Left kidney (tissue), 2 donors: ENCODE results near the gene PLAGL1. TPM values are rescaled to one million over a fixed set of nuclear protein-coding genes. Genes with fewer than 3 reads are reported as not detected.
A peak's percentile ranks its signal among the peaks of the same experiment; 100 is the strongest.

ENCODE experiments used
- DNase-seq: peaks from one replicate; pipeline ENCODE4 v3.0.0-alpha.2; 2013
- polyA plus RNA-seq: library from polyadenylated mRNA; unstranded; fragments of 120-200 nt; gene quantifications from one replicate; pipeline ENCODE4 v1.2.1, GENCODE V29; 2013; ENCODE audit not compliant: insufficient read length

Gene PLAGL1
- polyA plus RNA-seq, 1 donor: 124 TPM

- no peak for DNase-seq
These were observed 40.2 kb downstream of the PLAGL1 start for GRCh38 chr6:143967706-143968376.

GRCh38 chr6:143966312-143966711 lies 41.7 kb downstream of the PLAGL1 start:
- DNase-seq: no peak

DNA sequence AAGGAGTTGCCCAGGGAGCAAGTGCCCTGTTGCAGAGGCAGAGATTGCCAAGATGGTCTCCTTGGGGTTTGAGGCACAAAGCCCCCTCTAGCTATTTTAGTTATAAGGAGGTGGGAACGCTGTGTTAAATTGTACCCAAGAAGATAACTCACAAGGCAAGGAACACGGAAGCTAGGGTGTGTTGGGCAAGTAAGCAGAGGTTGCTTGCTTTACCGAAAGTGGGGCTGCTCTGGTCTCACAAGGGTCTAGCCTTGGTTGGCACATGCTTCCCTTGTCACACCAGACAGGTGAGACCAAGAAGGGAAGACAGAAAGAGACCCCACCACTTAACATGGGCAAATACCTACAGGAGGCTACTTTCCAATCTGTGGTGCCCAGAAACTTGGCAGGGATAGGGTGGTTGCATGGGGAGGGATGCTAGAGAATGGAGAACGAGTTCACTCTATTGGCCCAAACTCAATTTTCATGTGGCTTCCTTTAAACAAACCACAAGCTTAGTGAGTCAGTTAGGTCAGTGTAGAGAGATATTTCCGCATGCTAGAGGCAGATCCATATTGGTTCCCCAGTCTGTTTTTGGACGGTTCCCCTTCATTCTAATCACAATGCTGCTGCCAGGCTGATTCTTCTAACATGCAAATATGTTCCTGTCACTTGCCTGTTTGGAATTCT lies 42.4 kb downstream of the PLAGL1 start:
- no peak for DNase-seq

- no peak for DNase-seq
These were observed 43.4 kb downstream of the PLAGL1 start for GRCh38 chr6:143964674-143965081.

GRCh38 chr6:143963158-143963919 lies 44.7 kb downstream of the PLAGL1 start:
- DNase-seq: no peak

DNA sequence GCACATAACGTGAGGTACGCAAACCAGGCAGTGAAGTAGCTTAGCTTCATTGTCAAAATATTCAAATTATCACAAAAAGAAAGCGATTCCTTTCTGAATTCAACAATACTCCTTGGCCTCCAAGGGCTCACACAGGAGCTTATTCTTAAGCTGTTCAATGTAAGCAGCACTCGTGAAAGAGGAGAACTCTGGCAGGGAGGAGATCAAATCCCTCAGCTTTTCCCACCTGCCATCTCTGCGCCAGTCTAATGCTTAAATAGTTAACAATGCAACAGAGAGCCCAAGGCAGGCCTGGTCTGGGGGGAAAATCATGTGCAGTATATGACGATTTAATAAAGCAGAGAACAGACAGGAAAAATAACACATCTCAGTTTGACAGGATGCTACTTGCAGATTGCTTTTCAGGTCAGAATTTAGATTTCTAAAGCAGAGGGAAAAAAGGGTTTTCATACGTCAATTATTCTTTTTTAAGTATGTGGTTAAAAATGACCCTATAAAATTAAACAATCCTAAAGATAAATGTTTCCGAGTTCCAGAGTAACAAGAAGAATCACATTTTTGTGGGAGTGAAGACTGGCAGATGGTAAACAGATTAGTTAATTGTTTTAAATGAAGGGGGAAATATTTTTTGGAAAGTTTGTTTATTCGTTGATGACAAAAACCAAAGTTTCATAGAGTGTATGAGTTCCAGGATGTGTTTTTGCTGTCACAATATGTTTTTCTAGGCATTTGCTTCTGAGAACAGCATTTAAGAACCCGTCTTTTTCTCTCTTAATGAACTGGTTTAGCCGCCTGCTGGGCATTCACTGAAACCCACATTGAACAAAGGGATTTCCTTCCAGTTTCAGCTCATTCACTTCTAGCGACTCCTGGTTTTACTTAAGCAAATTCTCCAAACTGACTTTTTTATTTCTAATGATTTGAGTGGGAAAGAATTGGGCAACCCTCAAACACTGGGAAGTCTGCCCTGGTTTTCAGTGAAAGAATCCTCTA lies 45.9 kb downstream of the PLAGL1 start:
- peak; percentile 57 for DNase-seq

- DNase-seq: no peak
These were observed 47.0 kb downstream of the PLAGL1 start for GRCh38 chr6:143961066-143961465.

GRCh38 chr6:143959927-143960326 lies 48.1 kb downstream of the PLAGL1 start:
- no peak for DNase-seq

GRCh38 chr6:143958839-143959399 lies 49.1 kb downstream of the PLAGL1 start:
- DNase-seq: no peak

- DNase-seq: no peak
These were observed 50.3 kb downstream of the PLAGL1 start for GRCh38 chr6:143957679-143958274.

DNA sequence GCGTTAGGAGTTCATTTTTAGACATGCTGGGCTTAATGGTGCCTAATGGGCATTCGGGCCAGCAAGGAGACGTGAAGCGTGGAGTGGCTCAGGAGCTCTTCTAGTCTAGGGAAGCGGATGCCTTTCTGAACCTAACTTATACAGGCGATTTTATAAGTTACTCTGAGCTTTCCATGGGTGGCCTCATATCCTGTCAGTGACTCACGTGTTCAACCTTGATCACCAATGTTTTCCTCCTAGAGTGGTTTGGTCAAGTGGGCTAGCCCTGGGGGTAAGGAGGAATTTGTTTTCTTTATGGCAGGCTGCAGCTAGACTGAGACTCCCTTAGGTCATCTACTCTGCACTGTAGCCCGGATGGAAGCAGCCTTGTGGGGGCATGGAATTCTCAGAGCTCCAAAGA lies 52.1 kb downstream of the PLAGL1 start:
- DNase-seq: no peak

- DNase-seq: no peak
These were observed 54.1 kb downstream of the PLAGL1 start for GRCh38 chr6:143953922-143954321.

GRCh38 chr6:143952947-143953701 lies 54.9 kb downstream of the PLAGL1 start:
- DNase-seq: no peak

DNA sequence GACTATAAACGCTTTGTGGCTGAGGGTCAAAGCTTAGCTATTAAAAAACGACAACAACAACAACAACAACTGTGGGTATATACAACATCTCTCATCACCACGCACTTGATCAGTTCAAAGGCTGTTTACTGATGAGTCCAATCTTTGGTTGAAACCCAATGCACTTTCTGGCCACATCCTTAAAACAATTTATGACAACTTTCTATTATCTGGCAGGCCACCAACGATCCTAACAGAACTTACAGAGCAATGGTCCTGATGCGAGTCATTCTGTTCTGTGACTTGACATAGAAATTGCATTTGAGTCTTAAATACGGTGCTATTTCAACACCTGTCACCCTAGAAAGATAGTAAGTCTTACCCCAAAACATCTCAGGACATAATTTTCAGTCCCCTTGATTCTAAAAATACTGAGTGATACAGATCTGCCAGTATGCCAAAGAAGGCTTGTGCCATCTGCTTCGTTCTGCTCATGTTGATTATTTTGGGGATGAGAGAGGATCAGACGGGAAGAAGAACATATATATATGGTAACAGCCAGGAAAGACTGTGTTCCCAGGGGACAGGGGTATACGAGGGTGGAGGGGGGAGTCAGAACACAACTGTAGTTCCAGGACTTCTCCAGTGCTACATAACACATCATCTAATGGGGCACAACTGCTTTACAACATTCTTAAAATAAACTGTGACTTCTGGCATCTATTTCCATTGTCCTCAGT lies 55.8 kb downstream of the PLAGL1 start:
- DNase-seq: no peak

DNA sequence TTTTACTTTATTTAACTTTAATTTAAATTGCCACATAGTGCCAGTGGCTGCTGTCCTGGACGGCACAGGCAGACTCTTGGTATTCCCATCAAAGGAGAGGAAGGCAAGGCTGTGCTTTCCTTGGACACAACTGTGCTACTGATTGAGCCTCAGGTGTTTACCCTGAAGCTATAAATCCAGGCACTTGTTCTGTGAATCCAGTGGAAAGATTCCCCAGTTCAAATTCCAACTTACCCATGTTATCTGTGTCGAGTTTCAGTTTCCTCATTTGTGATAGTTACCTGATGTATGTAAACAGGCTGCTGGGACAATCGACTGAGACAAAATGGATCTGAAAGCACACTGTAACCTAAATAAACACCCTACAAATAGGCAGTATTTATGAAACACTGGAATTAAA lies 57.2 kb downstream of the PLAGL1 start:
- no peak for DNase-seq

GRCh38 chr6:143949962-143950361 lies 58.1 kb downstream of the PLAGL1 start:
- DNase-seq: no peak

GRCh38 chr6:143949535-143949934 lies 58.5 kb downstream of the PLAGL1 start:
- no peak for DNase-seq

GRCh38 chr6:143948208-143948607 lies 59.9 kb downstream of the PLAGL1 start:
- no peak for DNase-seq

DNA sequence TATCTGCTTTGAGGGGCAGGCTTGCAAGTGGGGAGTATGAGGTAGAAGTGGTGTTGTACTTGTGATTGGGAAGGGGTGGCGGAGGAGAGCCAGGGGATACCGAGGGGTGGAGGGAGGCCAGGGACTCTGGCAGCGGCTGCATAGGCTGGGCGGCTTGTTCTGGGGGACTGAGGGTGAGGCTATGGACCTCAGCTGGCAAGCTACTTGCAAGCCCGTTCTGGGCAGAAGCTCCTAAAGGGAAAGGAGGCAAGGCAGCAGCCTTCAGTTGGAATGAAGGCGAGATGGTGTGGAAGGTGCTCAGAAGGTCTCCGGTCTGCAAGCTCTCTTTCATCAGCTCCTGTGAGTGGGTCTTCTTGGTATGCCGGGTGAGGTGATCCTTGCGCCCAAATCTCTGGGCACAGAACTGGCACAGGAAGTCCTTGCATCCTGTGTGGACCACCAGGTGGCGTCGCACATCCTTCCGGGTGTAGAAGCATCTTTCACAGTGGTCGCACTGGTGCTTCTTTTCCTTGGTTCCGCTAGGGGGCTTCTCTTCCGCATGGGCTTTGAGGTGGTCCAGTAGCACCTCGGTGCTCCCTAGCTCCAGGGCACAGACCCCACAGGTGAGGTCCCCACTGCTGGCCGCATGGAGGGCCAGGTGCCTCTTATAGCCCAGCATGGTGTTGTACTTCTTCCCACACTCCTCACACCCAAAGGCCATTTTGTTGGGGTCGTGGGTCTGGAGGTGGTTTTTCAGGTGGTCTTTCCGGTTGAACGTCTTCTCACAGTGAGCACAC lies 66.0 kb downstream of the PLAGL1 start:
- DNase-seq: no peak
